Right hindlimb (tissue), 1 donor: ENCODE results near the gene TEX10.
A peak's percentile ranks its signal among the peaks of the same experiment; 100 is the strongest.
"Not testable (repeated sequence)": the region's sequence is repeated elsewhere in the genome, so short reads cannot be mapped to it uniquely, and the experiment has no call there.

ENCODE experiments used
- DNase-seq: peaks from one replicate; pipeline ENCODE4 v3.0.0-alpha.2; 2018

Gene TEX10

GRCh38 chr9:100352727-100353505 is at the start of gene TEX10:
Gene TEX10 (minus strand): TSS chr9:100352942. CDS start chr9:100349363, 3,579 bp downstream.
- DNase-seq: peak; percentile 94

GRCh38 chr9:100401042-100401441 is 48.3 kb upstream of the TEX10 start:
- DNase-seq: no peak

DNA sequence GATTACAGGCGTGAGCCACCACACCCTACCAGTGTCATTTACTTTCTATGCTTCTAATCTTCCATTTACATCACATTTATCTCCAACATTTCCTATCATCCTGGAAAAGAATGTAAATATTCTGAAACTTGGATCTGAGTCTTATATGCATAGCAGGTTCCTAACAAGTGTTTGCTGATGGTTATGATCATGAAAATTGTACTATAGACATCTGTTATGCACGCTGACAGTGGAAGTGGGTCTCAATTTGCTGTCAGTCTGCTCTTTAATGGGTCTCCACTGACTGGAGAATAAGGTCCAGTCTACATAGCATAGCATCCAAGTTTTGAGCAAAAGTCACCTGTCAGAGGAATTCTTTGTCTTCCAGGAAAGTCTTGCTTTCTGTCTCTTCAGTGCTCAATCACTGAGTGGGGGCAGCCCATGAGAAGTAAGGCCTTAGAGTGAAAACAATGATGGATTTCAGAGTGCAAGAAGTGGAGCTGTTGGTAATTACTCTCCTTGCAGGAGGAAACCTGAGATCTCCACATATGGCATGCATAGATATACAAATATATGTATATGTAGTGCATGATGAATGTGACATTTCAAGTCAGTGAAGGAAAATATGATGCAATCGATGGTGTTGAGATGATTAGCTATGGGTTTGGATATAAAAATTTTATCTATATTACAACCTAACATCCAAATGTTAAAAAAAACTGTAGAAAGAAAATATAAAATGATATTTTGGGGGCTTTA is 45.0 kb upstream of the TEX10 start:
- no peak for DNase-seq

DNA sequence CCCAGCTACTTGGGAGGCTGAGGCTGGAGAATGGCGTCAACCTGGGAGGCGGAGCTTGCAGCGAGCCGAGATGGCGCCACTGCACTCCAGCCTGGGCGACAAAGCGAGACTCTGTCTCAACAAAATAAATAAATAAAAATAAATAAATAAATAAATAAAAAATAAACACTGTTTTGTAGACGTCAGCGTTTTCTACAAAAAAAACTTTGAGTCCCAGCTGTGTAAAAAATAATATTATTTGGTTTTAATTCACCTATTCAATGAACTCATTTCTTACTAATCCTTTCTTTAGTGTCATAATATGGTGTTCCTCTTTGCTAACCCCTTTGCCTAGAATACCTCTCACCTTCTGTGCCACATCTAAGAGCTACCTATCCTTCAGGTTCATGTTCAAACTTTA is 44.0 kb upstream of the TEX10 start:
- no peak for DNase-seq

- no peak for DNase-seq
These were observed 42.1 kb upstream of the TEX10 start for GRCh38 chr9:100394816-100395215.

- DNase-seq: no peak
These were observed 41.4 kb upstream of the TEX10 start for GRCh38 chr9:100394032-100394695.

DNA sequence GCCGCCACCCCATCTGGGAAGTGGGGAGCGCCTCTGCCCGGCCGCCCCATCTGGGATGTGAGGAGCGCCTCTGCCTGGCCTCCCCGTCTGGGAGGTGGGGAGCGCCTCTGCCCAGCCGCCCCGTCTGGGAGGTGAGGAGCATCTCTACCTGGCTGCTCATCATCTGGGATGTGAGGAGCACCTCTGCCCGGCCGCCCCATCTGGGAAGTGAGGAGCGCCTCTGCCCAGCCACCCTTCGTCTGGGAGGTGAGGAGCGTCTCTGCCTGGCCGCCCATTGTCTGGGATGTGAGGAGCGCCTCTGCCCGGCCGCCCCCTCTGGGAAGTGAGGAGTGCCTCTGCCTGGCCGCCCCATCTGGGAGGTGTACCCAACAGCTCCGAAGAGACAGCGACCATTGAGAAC is 40.2 kb upstream of the TEX10 start:
- DNase-seq: not testable (repeated sequence)

DNA sequence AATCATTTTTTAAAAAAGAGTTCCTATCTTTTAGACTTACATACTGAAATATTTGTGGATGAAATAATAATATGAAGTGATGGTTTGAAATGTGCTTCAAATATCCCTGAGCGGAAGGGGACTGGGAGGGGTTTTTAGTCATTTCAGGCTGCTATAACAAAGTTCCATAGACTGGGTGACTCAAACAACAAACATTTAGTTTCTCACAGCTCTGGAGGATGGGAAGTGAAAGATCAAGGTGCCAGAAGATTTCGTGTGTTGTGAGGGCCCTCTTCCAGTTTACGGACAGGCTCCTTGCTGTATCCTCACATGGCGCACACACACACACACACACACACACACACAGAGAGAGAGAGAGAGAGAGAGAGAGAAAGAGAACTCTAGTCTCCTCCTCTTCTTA is 27.1 kb upstream of the TEX10 start:
- DNase-seq: no peak

- no peak for DNase-seq
These were observed 24.3 kb upstream of the TEX10 start for GRCh38 chr9:100377015-100377414.

- no peak for DNase-seq
These were observed 22.9 kb upstream of the TEX10 start for GRCh38 chr9:100375658-100376057.

- no peak for DNase-seq
These were observed 19.9 kb upstream of the TEX10 start for GRCh38 chr9:100372648-100373047.

DNA sequence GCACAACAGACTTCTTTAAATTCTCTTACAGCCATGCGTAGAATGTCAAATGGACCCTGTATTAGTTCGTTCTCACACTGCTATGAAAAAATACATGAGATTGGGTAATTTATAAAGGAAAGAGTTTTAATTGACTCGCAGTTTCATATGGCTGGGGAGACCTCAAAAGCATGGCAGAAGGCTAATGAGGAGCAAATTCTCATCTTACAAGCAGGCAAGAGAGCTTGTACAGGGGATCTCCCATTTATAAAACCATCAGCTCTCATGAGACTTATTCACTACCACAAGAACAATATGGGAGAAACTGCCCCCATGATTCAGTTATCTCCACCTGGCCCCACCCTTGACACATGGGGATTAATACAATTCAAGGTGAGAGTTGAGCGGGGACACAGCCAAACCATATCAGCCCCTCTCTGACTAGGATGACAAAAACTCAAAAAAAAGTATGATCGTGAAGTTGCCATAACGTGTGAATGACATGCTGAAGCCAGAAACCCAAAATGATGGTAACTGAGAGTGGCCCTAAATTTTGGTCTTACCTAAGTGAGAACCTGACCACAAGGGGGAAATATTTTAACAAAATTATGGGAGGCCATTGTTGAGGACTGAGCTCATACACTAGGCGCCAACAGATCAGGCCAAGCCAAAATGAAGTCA is 17.5 kb upstream of the TEX10 start:
- no peak for DNase-seq

- no peak for DNase-seq
These were observed 15.9 kb upstream of the TEX10 start for GRCh38 chr9:100368672-100369071.

GRCh38 chr9:100366121-100366520 is 13.4 kb upstream of the TEX10 start:
- no peak for DNase-seq

DNA sequence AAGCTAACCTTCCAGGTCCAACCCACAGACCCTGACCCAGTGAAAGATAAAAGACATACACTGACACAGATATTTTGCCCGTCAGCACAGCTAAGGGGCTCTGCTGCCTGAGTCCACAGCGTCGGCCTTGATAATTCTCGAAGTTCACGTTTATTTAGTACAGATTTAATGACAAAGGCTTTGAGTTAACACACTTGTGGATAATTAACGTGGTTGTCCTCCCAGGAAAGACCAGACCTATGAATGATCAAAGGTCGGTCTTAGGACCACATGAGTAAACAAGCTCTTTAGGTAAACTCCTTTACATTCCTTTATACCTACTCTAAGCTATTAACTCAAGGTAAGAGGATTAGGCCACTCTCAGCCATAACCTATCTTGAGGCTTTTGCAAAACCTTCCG is 11.3 kb upstream of the TEX10 start:
- DNase-seq: no peak

GRCh38 chr9:100359057-100359456 is 6.3 kb upstream of the TEX10 start:
- DNase-seq: no peak

DNA sequence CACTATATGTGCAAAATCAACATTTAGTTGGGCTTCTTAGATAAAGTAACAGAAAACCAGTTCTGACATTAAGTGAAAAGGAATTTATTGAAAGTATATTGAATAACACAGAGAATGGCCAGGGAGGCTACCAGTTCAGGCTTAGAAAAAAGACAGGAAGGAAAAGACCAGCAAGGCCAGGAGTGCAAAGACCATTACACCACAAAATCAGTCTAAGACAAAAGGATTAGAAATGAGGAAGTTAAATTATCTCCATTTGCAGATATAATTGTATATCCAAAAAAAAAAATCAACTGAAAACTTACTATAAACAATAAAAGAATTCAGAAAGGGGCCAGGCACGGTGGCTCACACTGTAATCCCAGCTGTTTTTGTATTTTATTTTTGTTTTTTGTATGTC is 4.8 kb upstream of the TEX10 start:
- DNase-seq: no peak

DNA sequence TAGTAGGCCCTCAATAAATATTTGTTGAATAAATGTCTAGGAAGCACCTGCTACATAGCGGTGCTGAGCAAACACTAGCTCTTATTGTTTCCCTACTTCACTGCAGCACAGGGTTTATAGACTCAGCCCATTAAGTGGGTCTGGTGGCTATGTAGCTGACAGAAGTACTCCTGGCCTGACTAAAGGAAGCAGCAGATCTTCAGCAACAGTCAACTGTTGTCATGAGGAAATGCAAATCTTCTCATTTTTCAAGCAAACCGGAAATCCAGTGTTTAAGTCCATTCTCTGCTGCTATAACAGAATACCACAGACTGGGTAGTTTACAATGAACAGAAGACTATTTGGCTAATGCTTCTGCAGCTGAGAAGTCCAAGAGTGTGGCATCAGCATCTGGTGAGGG is 2.8 kb upstream of the TEX10 start:
- no peak for DNase-seq

DNA sequence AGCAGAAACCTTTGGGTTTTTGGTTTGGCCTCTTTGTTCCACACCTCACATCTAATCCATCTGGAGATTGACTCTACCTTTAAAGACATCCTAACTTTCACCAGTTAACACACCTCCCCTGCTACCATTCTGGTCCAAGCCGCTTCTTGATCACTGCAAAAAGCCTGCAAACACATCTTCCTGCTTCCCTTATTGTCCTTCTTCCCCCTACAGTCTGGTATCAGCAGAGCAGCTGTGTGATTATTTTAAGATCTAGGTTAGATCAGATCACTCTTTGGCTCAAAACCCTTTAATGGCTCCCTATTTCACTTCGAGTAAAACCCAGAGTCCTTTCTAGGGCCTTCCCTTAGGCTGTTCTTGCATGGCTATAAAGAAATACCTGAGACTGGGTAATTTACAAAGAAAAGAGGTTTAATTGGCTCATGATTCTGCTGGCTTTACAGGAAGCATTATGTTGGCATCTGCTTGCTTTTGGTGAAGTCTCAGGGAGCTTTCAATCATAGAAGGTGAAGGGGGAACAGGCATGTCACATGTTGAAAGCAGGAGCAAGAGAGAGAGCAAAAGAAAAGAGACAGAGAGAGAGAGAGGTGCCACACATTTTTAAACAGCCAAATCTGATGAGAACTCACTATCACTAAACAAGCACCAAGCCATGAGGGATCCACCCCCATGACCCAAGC is 1.5 kb upstream of the TEX10 start:
- no peak for DNase-seq

GRCh38 chr9:100352201-100352726 is 478 bp downstream of the TEX10 start:
- peak; percentile 59 for DNase-seq

DNA sequence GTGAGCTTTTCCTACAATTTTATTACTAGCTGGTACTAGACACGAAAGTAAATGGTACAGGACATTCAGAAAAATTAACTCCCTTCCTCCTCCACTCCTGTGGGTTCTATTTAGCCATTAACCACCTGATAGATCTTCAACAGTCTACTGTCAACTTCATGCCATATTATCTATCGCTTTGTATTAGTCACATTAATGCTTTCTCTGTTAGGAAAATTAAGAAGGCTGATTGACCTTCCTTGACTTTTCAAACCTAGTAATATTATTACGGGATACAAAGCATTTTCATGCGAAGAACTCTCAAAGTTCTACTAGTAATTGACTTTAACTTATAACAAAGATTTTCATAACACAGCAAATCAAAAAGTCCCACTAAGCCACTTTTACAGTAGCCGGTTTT is 1.2 kb downstream of the TEX10 start:
- DNase-seq: no peak

DNA sequence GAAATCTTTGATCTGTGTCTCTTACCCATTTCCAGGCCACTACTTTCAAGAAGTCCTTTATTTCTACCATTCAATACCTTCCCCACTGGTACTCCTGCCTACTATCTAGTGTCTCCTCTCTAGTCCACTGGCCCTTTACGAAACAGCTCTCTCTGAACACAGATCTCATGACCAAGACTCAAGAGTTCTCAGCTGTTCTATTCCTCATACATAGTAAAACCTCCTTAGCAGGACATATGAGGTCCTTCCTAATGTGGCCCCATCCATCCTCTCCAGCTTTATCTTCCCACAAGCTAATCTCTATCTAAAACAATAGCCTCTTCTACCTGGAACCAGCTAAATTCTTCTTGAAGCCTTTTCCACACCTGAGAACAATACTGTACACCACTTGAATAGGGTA is 2.6 kb downstream of the TEX10 start:
- no peak for DNase-seq
